Measurements from ENCODE around the gene MYO3B. TPM values are rescaled to one million over a fixed set of nuclear protein-coding genes. Genes with fewer than 3 reads are reported as not detected.
A peak's percentile ranks its signal among the peaks of the same experiment; 100 is the strongest.

MYO3B gene
- polyA plus RNA-seq, 1 donor (not counting 4 experiments of a cell fraction or from before 2014, with no cell fraction given): 4.4 TPM

- Histone ChIP-seq H3K9ac (ENCODE audit: control insufficient read depth, extremely low read depth, insufficient read depth, low read length) (no peak overlapping the region), H3K9me1 (ENCODE audit: control insufficient read depth, extremely low read depth, insufficient read depth, low read length) (no peaks in the 10 kb centered on the region), H3K27me3 (ENCODE audit: control insufficient read depth, extremely low read depth, insufficient read depth, low read length) (no peaks in the 10 kb centered on the region), H3K36me3 (ENCODE audit: control insufficient read depth in 2 of 2, extremely low read depth in 1 of 2, insufficient read depth in 2 of 2, low read length in 2 of 2) (no peaks in the 10 kb centered on the region), H3K27ac (ENCODE audit: control insufficient read depth, insufficient read depth, low read length) (no peak overlapping the region), H4K20me1 (ENCODE audit: control insufficient read depth, extremely low read depth, insufficient read depth, low read length) (no peaks in the 10 kb centered on the region), H3K4me2 (ENCODE audit: control insufficient read depth, extremely low read depth, insufficient read depth, low read depth, low read length) (peak overlapping the region; percentile 26), H2AFZ (ENCODE audit: control insufficient read depth, low read length) (no peak overlapping the region), H3K4me3 (ENCODE audit: control insufficient read depth in 2 of 3, extremely low read depth in 1 of 3, insufficient read depth in 2 of 3, low read depth in 1 of 3, low read length in 3 of 3) (no peak overlapping the region), H3K4me1 (ENCODE audit: control insufficient read depth, extremely low read depth, insufficient read depth, low read length) (peaks cover 39% of the 10 kb centered on the region), H3K9me3 (ENCODE audit: control insufficient read depth, low read depth, low read length) (peaks cover 2% of the 10 kb centered on the region), H3K79me2 (ENCODE audit: control insufficient read depth, insufficient read depth, low read length) (no peaks in the 10 kb centered on the region)
- peak; percentile 20 for FAIRE-seq
- no peak for DNase-seq (ENCODE audit: low read depth, low spot score)
- dilution Hi-C loops (cut with MboI; ENCODE audit: extremely low pct_ligation_motif_present, low sequenced_read_pairs): no loop called here
- TF ChIP-seq EZH2 (IDR thresholded peaks at IDR 0.05; ENCODE audit: low read length): no peak
- TF ChIP-seq CTCF (optimal IDR thresholded peaks at IDR 0.05 in 1 of 3, IDR thresholded peaks at IDR 0.05 in 1 of 3, conservative IDR thresholded peaks at IDR 0.05 in 1 of 3; ENCODE audit: extremely low read depth in 1 of 3, insufficient read depth in 2 of 3, low read length in 3 of 3): no peak
Observed at GRCh38 chr2:170145191-170145590, 32.8 kb upstream of the MYO3B start.

GRCh38 chr2:170145675-170146432, 32.1 kb upstream of the MYO3B start:
- H3K9me1 ChIP-seq (ENCODE audit: control insufficient read depth, extremely low read depth, insufficient read depth, low read length): no peaks in the 10 kb centered on the region
- H4K20me1 ChIP-seq (ENCODE audit: control insufficient read depth, extremely low read depth, insufficient read depth, low read length): no peaks in the 10 kb centered on the region
- no peaks in the 10 kb centered on the region for H3K36me3 ChIP-seq (ENCODE audit: control insufficient read depth in 2 of 2, extremely low read depth in 1 of 2, insufficient read depth in 2 of 2, low read length in 2 of 2)
- no peak for TF ChIP-seq EZH2 (IDR thresholded peaks at IDR 0.05; ENCODE audit: low read length)
- H3K4me2 ChIP-seq (ENCODE audit: control insufficient read depth, extremely low read depth, insufficient read depth, low read depth, low read length): no peak overlapping the region
- FAIRE-seq (no peak), DNase-seq (ENCODE audit: low read depth, low spot score) (no peak)
- no peaks in the 10 kb centered on the region for H3K27me3 ChIP-seq (ENCODE audit: control insufficient read depth, extremely low read depth, insufficient read depth, low read length)
- no peak overlapping the region for H3K4me3 ChIP-seq (ENCODE audit: control insufficient read depth in 2 of 3, extremely low read depth in 1 of 3, insufficient read depth in 2 of 3, low read depth in 1 of 3, low read length in 3 of 3)
- H3K27ac ChIP-seq (ENCODE audit: control insufficient read depth, insufficient read depth, low read length): peak overlapping the region; percentile 20
- H2AFZ ChIP-seq (ENCODE audit: control insufficient read depth, low read length): peak overlapping the region; percentile 1
- H3K4me1 ChIP-seq (ENCODE audit: control insufficient read depth, extremely low read depth, insufficient read depth, low read length): peaks cover 33% of the 10 kb centered on the region
- peaks cover 2% of the 10 kb centered on the region for H3K9me3 ChIP-seq (ENCODE audit: control insufficient read depth, low read depth, low read length)
- dilution Hi-C loops (cut with MboI; ENCODE audit: extremely low pct_ligation_motif_present, low sequenced_read_pairs): no loop called here
- no peak overlapping the region for H3K9ac ChIP-seq (ENCODE audit: control insufficient read depth, extremely low read depth, insufficient read depth, low read length)
- no peaks in the 10 kb centered on the region for H3K79me2 ChIP-seq (ENCODE audit: control insufficient read depth, insufficient read depth, low read length)
